HEK293 (cell line): ENCODE data around the gene CREB3L1.

Source experiments
- CTCF ChIP-seq: fragments of 450-650 bp; formaldehyde crosslinking; IDR thresholded peaks from 2 replicates; pipeline ENCODE4 v1.5.1; 2016; ENCODE audit warnings: missing biosample characterization, missing genetic modification characterization
- FEZF1 ChIP-seq: fragments of 450-650 bp; formaldehyde crosslinking; IDR thresholded peaks from 2 replicates; pipeline ENCODE4 v1.5.1; 2016; ENCODE audit warnings: missing biosample characterization, missing genetic modification characterization
- KLF7 ChIP-seq: fragments of 450-650 bp; formaldehyde crosslinking; IDR thresholded peaks from 2 replicates; pipeline ENCODE4 v1.5.1; 2016; ENCODE audit warnings: missing biosample characterization, missing genetic modification characterization, borderline replicate concordance
- PRDM10 ChIP-seq: fragments of 450-650 bp; formaldehyde crosslinking; IDR thresholded peaks from 2 replicates; pipeline ENCODE4 v1.5.1; 2016; ENCODE audit warnings: missing biosample characterization, missing genetic modification characterization
- WT1 ChIP-seq: fragments of 450-650 bp; formaldehyde crosslinking; IDR thresholded peaks from 2 replicates; pipeline ENCODE4 v1.5.1; 2016; ENCODE audit warnings: missing biosample characterization, missing genetic modification characterization
- ZNF221 ChIP-seq: fragments of 450-650 bp; formaldehyde crosslinking; IDR thresholded peaks from 2 replicates; pipeline ENCODE4 v1.5.1; 2017; ENCODE audit warnings: missing biosample characterization, missing genetic modification characterization, borderline replicate concordance
- ZNF292 ChIP-seq: fragments of 450-650 bp; formaldehyde crosslinking; IDR thresholded peaks from 2 replicates; pipeline ENCODE4 v1.5.1; 2016; ENCODE audit warnings: low read depth, missing biosample characterization, missing genetic modification characterization, borderline replicate concordance
- ZNF433 ChIP-seq: fragments of 450-650 bp; formaldehyde crosslinking; IDR thresholded peaks from 2 replicates; pipeline ENCODE4 v1.5.1; 2016; ENCODE audit warnings: missing biosample characterization, missing genetic modification characterization, low read depth
- ZNF692 ChIP-seq: fragments of 450-650 bp; formaldehyde crosslinking; IDR thresholded peaks from 2 replicates; pipeline ENCODE4 v1.5.1; 2016; ENCODE audit warnings: missing biosample characterization, missing genetic modification characterization
- ZNF830 ChIP-seq: fragments of 450-650 bp; IDR thresholded peaks from 2 replicates; pipeline ENCODE4 v1.5.0; 2018; ENCODE audit warnings: missing biosample characterization, missing genetic modification characterization, low read depth, mild to moderate bottlenecking, moderate library complexity

GRCh38 chr11:46273511-46274205 lies 3.8 kb upstream of the CREB3L1 start:
- TF ChIP-seq FEZF1 (tag by site-specific recombination) = no peak
- no peak for TF ChIP-seq KLF7 (tag by site-specific recombination)
- TF ChIP-seq ZNF830 (tag by site-specific recombination) = no peak
- TF ChIP-seq ZNF433 = no peak
- TF ChIP-seq ZNF292 (tag by site-specific recombination) = no peak
- TF ChIP-seq CTCF = no peak
- TF ChIP-seq WT1 = no peak
- no peak for TF ChIP-seq PRDM10 (tag by site-specific recombination)
- no peak for TF ChIP-seq ZNF221 (tag by site-specific recombination)
- no peak for TF ChIP-seq ZNF692 (tag by site-specific recombination)
